Sciatic nerve (tissue), 2 donors: ENCODE measurements around the gene DTWD2. TPM values are rescaled to one million over a fixed set of nuclear protein-coding genes. Genes with fewer than 3 reads are reported as not detected.
"Not testable (repeated sequence)": the region's sequence is repeated elsewhere in the genome, so short reads cannot be mapped to it uniquely, and the experiment has no call there.

Experiments
- ATAC-seq: fragments of 200-7000 bp; cut with Tn5 transposase; one replicate; pipeline ENCODE4 v1.9.1; 2020; ENCODE audit warnings: mild to moderate bottlenecking, moderate library complexity
- DNase-seq: peaks from one replicate; pipeline ENCODE4 v3.0.0-alpha.2; 2020; ENCODE audit warnings: low spot score
- intact Hi-C: fragments of 100-400 bp; cut with DNase I; formaldehyde crosslinking; loops from one replicate; pipeline ENCODE4 v1.14.2; 2022
- total RNA-seq: library from RNA; stranded (reverse); fragmentation: NEBNext Ultra II Directional; extraction: Animal tissue kit (Norgen Biotek cat#: 25700); gene quantifications from one replicate; pipeline ENCODE4 v1.2.1, GENCODE V29; 2021
- donor health status: DM: no; HTN: no; CAD: no.
- donor health status: DM: no; HTN: no; CAD: no.

The DTWD2 gene
- total RNA-seq, 1 donor from 2014 or later: 6.9 TPM

- ATAC-seq (no peak), DNase-seq (no peak)
- intact Hi-C loops: no loop called here
These were observed 25.2 kb downstream of the DTWD2 start for GRCh38 chr5:118963169-118963568.

DNA sequence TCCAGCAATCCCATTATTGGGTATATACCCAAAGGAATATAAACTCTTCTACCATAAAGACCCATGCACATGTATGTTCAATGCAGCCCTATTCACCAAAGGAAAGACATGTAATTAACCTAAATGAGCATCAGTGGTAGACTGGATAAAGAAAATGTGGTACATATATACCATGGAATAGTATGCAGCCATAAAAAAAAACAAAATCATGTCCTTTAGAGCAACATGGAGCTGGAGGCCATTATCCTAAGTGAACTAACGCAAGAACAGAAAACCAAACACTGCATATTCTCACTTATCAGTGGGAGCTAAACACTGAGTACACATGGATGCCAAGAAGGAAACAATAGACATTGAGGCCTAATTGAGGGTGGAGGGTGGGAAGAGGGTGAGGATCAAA lies 27.8 kb downstream of the DTWD2 start:
- intact Hi-C loops: no loop called here
- DNase-seq: no peak
- ATAC-seq: no peak

GRCh38 chr5:118956727-118957126 lies 31.6 kb downstream of the DTWD2 start:
- intact Hi-C loops: no loop called here
- ATAC-seq: no peak
- no peak for DNase-seq

DNA sequence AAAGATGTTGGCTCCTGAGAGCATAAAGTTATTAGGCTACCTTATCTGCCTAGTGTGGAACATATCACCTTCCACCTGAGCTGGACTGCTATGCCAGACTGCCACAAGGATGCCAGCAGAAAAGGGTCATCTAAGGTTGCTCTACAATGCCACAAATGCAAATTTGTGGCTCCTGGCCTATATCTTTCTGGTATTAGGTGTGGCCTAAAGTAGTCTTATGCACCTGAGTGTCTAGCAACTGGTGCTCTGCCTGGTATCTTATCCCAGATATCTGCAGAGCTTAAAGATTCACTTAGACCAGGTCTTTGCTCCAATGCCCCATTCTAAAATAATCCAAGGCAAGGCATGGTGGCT lies 34.7 kb downstream of the DTWD2 start:
- ATAC-seq (no peak), DNase-seq (no peak)
- intact Hi-C loops: no loop called here

DNA sequence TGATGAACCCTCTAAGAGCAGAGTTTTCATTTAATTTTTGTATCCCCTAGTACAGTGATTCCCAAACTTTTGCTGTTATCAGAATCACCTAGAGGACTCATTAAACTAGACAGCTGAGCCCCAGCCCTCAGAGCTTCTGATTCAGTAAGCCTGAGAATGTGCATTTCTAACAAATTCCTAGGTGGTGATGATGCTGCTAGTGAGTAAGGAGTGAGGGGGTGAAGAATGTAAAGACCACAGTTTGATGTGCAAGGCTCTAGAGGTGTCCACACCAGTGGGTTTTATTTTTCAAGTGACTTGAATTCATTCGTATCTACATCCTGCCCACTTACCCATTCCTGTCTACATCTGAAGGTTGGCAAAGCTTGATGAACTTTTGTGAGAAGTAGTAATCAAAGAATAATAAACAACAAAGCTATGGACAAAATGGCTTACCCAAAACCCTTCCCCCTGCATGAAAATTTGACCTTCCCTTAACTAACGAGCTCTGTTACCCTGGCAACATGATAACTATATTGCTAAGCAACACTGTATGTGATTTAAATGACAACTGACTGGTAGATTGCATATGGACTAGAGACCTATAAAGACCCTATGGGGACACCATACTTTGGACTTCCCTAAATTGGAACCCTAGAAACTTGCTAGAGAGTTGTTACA lies 35.2 kb downstream of the DTWD2 start:
- intact Hi-C loops: no loop called here
- ATAC-seq (no peak), DNase-seq (no peak)

DNA sequence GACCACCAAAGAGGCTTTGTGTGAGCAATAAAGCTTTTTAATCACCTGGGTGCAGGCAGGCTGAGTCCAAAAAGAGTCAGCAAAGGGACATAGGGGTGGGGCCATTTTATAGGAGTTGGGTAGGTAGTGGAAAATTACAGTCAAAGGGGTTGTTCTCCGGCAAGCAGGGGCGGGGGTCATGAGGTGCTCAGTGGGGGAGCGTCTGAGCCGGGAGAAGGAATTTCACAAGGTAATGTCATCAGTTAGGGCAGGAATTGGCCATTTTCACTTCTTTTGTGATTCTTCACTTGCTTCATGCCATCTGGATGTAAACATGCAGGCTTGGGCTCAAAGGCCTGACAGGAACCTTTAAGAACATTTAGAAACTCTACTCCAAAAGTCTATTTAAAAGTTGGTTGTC lies 36.0 kb downstream of the DTWD2 start:
- ATAC-seq, intact Hi-C loops, DNase-seq: not testable (repeated sequence)

- DNase-seq, ATAC-seq, intact Hi-C loops: not testable (repeated sequence)
These were observed 38.0 kb downstream of the DTWD2 start for GRCh38 chr5:118950354-118950753.

DNA sequence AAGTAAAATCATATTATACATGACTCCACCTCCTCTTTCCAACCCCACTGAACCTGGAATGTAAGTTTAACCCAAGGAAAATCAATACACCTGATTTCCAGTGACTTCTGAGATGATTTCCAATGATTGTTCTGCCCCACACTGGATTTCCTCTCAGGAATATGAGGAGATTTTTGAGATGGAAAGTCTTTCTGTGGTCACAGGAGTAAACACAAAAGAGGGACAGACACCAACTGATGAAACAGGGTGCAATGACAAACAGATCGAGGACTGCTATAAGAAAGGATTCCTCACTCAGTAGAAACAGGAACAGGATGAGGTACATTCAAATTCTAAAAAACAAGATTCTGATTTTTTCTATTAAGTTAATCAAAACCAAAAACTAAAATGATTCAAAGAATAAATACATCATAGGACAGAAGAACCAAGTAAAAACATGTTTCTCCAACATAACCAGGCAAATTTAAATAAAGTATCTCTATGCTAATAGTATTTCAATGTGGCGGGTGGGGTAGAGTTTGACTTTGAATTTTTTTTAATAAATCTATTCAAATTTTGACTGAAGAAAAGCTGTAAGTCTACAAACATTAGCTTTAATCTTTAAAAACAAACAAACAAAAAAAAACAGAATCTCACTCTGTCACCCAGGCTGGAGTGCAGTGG lies 42.1 kb downstream of the DTWD2 start:
- DNase-seq (no peak), ATAC-seq (no peak)
- intact Hi-C loops: no loop called here

GRCh38 chr5:118937393-118938061 lies 50.8 kb downstream of the DTWD2 start:
- ATAC-seq: no peak
- intact Hi-C loops: no loop called here
- DNase-seq: no peak

GRCh38 chr5:118933703-118934102 lies 54.6 kb downstream of the DTWD2 start:
- no peak for ATAC-seq
- DNase-seq: no peak
- intact Hi-C loops: no loop called here

DNA sequence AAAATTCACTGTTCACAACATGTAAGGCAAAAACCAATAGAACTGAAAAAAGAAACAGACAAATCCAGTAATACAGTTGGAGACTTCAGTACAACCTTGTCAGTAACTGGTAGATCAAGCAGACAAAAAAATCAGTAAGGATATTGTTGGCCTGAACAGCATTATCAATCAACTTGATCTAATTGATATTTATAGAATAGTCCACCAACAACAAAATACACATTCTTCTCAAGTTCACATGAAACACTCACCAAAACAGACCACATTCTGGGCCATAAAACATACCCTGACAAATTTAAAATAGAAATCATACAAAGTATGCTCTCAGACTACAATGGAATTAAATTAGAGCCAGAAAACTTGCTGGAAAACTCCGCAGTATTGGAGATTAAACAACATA lies 56.8 kb downstream of the DTWD2 start:
- ATAC-seq (no peak), DNase-seq (no peak)
- intact Hi-C loops: no loop called here

GRCh38 chr5:118924006-118924389 lies 64.3 kb downstream of the DTWD2 start:
- DNase-seq (no peak), ATAC-seq (no peak)
- intact Hi-C loops: no loop called here

DNA sequence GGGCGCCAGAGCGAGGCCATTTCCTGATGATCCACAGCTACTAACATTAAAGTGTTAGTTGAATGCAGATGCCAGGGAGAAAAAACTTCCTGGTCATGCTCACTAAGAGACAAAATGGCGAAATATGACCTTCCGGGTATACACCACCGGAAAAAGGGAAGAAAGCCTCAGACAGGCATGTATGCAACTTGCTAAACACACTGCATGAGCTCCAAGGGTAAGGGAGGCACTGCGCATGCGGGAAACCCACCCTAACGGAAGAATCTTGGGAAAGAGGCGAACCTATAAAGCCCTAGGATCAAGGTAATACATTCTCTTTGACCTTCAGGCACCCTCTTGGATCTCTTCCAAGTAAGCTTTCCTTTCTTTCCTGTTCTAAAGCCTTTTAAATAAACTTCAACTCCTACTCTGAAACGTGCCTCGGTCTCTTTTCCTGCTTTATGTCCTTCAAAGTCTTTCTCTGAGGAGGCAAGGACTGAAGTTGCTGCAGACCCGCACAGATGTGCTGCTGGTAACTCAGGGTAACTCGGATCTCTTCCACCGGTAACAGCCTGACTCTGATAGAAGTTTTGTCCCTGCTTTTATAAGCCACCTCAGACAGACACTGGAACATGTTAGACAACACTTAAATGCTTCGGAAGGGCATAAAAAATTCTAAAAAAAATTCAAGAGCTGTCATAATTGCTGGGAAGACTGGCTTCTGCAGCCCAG lies 64.9 kb downstream of the DTWD2 start:
- intact Hi-C loops: no loop called here
- ATAC-seq (no peak), DNase-seq (no peak)

DNA sequence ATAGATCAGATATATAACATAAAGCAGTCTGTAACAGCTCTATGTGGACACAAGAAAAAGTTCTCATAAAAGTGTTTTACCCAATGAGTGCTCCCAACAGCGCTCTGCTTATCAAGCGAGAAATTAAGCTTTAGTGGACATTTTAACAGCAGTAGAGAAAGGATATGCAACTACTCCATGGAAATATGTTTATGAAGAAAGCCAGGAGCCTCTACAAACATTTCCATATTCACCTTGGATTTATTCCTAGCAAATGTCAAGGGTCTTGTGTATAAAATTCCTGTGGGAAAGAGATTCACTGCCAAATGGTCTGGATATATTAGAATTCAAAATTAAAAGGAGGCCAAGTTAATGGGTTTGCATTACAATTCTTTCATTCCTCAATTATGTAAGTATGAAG lies 66.5 kb downstream of the DTWD2 start:
- intact Hi-C loops: no loop called here
- DNase-seq: no peak
- ATAC-seq: no peak

DNA sequence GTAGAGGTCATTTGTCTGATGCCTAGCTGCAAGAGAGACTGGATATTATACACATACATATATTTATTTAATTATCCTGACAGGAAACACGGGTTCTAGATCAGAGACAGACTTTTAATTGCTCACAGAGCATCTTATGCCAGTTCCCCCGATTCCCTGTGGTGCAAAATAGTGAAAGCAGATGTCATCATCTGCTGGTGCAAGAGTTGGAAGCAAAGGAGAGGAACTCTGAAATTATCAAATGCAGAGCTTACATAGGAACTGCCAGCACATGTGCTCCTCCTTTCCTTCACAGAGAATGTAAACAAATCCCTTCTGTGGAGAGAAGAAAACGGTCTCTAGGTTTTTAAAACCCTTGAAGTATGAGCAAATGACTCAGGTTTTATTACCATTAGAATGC lies 69.3 kb downstream of the DTWD2 start:
- no peak for DNase-seq
- intact Hi-C loops: no loop called here
- no peak for ATAC-seq

GRCh38 chr5:118918232-118918631 lies 70.1 kb downstream of the DTWD2 start:
- ATAC-seq: no peak
- intact Hi-C loops: no loop called here
- DNase-seq: no peak

GRCh38 chr5:118907536-118907935 lies 80.8 kb downstream of the DTWD2 start:
- DNase-seq, ATAC-seq, intact Hi-C loops: not testable (repeated sequence)

GRCh38 chr5:118906947-118907346 lies 81.4 kb downstream of the DTWD2 start:
- intact Hi-C loops: no loop called here
- ATAC-seq: no peak
- DNase-seq: no peak

- intact Hi-C loops: no loop called here
- ATAC-seq: no peak
- no peak for DNase-seq
These were observed 83.2 kb downstream of the DTWD2 start for GRCh38 chr5:118905196-118905595.
